Tibial artery (tissue), 4 donors: Measurements from ENCODE around the gene ACOX1.

ENCODE experiments used
- DNase-seq, 2 donors: peaks; one replicate each; pipeline ENCODE4 v3.0.0-alpha.2; 2019
- H3K27ac ChIP-seq, 2 donors: fragments of 200-600 bp; sonication (generic) in 1 of 2; 1 replicate in 1 of 2; 2 replicates in 1 of 2; pipeline ENCODE4 v1.5.1; 2018 to 2019; ENCODE audit warnings: mild to moderate bottlenecking in 1 of 2
- H3K27me3 ChIP-seq, 2 donors: fragments of 200-600 bp; sonication (generic) in 1 of 2; one replicate each; pipeline versions ENCODE4 v1.5.1 to v1.6.0; 2016 to 2019
- H3K36me3 ChIP-seq, 3 donors: fragments of 200-600 bp; sonication (generic) in 2 of 3; one replicate each; pipeline ENCODE4 v1.5.1; 2016 to 2019; ENCODE audit warnings: mild to moderate bottlenecking in 2 of 3
- H3K4me1 ChIP-seq, 4 donors: fragments of 200-600 bp; sonication (generic) in 2 of 4; 1 replicate in 3 of 4; 2 replicates in 1 of 4; pipeline ENCODE4 v1.5.1; 2016 to 2019
- H3K4me3 ChIP-seq, 2 donors: fragments of 200-600 bp; sonication (generic) in 1 of 2; 1 replicate in 1 of 2; 2 replicates in 1 of 2; pipeline ENCODE4 v1.5.1; 2018 to 2019; ENCODE audit warnings: mild to moderate bottlenecking in 2 of 2
- H3K9me3 ChIP-seq, 3 donors: fragments of 200-600 bp; sonication (generic) in 1 of 3; one replicate each; pipeline ENCODE4 v1.5.1; 2016 to 2019
- CTCF ChIP-seq, 2 experiments: fragments of 200-600 bp in 1 of 2; fragments of 450-650 bp in 1 of 2; IDR thresholded peaks; one replicate each; pipeline ENCODE4 v1.5.1; 2017 to 2019; ENCODE audit warnings: antibody characterized with exemption in 2 of 2, mild to moderate bottlenecking in 1 of 2, moderate library complexity in 1 of 2
- intact Hi-C: fragments of 100-400 bp; cut with DNase I; formaldehyde crosslinking; loops from one replicate; pipeline ENCODE4 v1.15.0; 2023; ENCODE audit warnings: low total_unique reads

Gene ACOX1

DNA sequence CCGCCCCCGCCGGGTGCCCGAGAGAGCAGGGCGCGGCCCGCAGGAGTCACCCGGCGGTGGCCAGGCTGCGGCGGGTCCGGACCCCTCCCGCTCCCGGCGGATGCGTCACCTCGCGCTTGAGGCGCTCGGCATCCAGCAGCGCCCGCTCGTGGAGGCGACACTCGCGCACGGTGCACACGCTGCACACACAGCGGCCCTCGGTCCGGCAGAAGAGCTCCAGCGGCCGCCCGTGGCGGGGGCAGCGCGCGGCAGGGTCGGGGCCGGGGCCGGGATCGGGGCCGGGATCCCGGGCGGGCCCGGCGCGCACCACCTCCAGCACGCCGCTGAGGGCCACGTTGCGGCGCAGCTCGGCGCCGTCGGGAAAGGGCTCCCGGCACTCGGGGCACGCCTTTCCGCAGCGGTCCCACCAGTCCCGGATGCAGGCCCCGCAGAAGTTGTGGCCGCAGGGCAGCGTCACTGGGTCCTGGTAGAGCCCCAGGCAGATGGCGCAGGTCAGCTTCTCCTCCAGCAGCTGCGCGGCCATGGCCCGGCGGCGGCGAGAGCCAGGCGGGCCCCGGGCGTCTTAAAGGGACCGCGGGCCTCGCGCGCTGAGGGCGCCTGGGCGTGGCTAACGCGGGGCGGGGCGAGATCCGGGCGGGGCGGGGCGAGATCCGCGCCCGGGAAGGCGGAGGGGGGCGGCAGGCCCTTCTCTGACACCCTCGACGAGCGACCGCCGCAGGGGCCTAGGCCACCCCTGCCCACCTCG lies 82.4 kb downstream of the ACOX1 start, which contains the start of gene TRIM65:
Gene TRIM65 (minus strand): TSS at position 537 of the 745 bp plus-strand sequence. CDS start 14 bp downstream, at position 523.
- Histone ChIP-seq H3K36me3 (peaks cover 18 to 52% (median 41%) of the 10 kb centered on the region in 3 donors), H3K4me3 (peak within 1 kb of the TSS; percentile 63 to 81), H3K9me3 (no peaks in the 10 kb centered on the region), H3K27me3 (no peaks in the 10 kb centered on the region), H3K27ac (peak within 1 kb of the TSS; percentile 90 to 98), H3K4me1 (peaks cover 0 to 32% (median 21%) of the 10 kb centered on the region in 4 donors)
- peak; percentile 26 to 48 for TF ChIP-seq CTCF (IDR thresholded peaks at IDR 0.05)
- DNase-seq, result peak; percentile 83 to 94
- intact Hi-C loops, result no loop called here

DNA sequence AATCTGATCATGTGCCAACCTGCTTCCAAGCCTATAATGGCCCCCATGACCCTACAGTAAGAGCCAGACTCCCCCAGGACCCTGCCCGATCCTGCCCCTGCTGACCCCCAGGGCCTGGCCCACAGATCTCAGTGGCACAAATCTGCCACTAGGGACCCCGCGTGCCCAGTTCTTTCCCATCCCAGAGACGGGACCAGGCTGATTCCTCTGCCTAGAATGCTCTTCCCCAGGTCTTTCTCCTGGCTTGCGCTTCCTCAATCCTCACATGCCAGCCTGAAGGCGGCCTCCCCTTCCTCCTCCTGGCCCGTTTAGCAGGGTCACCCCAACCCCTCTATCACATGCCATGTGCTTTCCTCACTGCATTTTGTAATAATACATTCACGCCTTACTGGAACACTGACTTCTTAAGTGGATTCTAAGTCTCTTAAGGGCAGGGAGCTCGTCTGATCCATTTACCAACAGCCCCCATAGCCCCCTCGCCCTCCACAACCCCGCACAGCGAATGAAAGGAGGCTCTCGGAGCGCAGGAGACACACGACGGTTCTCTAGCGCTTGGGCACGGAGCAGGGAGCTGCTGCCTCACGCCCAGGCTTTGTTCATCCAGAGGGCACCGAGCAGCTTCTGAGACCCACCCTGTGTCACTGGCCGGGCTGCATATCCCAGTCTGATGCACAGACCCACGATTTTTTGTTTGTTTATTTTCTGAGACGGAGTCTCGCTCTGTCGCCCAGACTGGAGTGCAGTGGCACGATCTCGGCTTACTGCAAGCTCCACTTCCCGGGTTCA lies 83.4 kb downstream of the ACOX1 start:
- Histone ChIP-seq H3K27ac (peak overlapping the region; percentile 90 to 98), H3K9me3 (no peaks in the 10 kb centered on the region), H3K4me3 (peak overlapping the region; percentile 63 to 81), H3K36me3 (peaks cover 9 to 52% (median 41%) of the 10 kb centered on the region in 3 donors), H3K27me3 (no peaks in the 10 kb centered on the region), H3K4me1 (peaks cover 0 to 32% (median 21%) of the 10 kb centered on the region in 4 donors)
- no peak for DNase-seq
- peak in 1 of 2 experiments; percentile 22 for TF ChIP-seq CTCF (IDR thresholded peaks at IDR 0.05)
- intact Hi-C loops, result no loop called here

GRCh38 chr17:75894049-75894733 lies 84.8 kb downstream of the ACOX1 start:
- H3K4me1 ChIP-seq, result peaks cover 0 to 32% (median 21%) of the 10 kb centered on the region in 4 donors
- no peak for TF ChIP-seq CTCF (IDR thresholded peaks at IDR 0.05)
- no peak for DNase-seq
- H3K36me3 ChIP-seq, result peaks cover 4 to 52% (median 37%) of the 10 kb centered on the region in 3 donors
- peak overlapping the region; percentile 90 to 98 for H3K27ac ChIP-seq
- intact Hi-C loops, result loop anchor here (5.0 kb wide), 1 partner anchor 132 kb away; no protein-coding TSS in a partner anchor
- H3K9me3 ChIP-seq, result no peaks in the 10 kb centered on the region
- no peaks in the 10 kb centered on the region for H3K27me3 ChIP-seq
- no peak overlapping the region for H3K4me3 ChIP-seq

DNA sequence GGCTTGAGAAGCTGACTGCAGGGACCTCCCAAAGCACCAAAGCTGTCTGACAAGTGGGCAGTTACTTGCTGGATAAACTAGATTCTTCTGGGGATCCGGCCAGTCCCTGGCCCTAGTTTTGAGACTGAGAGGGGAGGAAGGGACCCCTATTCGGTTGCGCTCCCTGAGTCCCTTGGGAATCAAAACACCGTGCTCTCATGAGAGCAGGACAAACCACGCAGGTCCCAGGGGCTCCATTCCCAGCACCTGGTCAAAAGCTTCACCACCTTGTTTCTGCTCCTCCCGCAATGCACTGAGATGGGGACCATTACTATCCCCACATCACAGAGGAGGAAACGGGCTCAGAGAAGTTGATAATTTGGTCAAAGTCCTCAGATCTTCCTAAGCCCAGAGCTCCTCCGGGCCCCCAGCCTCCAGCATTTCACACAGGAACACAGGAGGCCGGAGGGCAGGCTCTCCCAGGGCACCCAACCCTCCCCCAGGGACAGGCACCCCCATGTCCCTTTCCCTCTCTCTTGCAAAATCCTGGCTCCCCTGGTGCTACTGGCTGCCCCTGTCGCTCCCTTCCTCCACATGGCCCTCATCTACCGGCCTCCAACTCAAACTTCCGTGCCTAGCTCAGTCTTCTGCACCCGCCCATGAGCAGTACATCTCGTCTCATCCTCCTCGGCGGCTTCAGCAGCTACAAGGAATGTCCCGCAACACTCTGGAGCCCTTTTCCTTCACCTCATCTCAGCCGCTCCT lies 85.5 kb downstream of the ACOX1 start:
- intact Hi-C loops, result loop anchor here (5.0 kb wide), 1 partner anchor 131 kb away; no protein-coding TSS in a partner anchor
- no peak overlapping the region for H3K27ac ChIP-seq
- TF ChIP-seq CTCF (IDR thresholded peaks at IDR 0.05), result no peak

More for the DNA sequence above, 85.5 kb downstream of the ACOX1 start:
- DNase-seq, result no peak
- Histone ChIP-seq H3K4me1 (peaks cover 0 to 32% (median 21%) of the 10 kb centered on the region in 4 donors), H3K27me3 (no peaks in the 10 kb centered on the region), H3K9me3 (no peaks in the 10 kb centered on the region), H3K4me3 (no peak overlapping the region), H3K36me3 (peaks cover 0 to 52% (median 33%) of the 10 kb centered on the region in 3 donors)
